ENCODE results near the gene TXNDC9.

- TF ChIP-seq, protein P1, sequence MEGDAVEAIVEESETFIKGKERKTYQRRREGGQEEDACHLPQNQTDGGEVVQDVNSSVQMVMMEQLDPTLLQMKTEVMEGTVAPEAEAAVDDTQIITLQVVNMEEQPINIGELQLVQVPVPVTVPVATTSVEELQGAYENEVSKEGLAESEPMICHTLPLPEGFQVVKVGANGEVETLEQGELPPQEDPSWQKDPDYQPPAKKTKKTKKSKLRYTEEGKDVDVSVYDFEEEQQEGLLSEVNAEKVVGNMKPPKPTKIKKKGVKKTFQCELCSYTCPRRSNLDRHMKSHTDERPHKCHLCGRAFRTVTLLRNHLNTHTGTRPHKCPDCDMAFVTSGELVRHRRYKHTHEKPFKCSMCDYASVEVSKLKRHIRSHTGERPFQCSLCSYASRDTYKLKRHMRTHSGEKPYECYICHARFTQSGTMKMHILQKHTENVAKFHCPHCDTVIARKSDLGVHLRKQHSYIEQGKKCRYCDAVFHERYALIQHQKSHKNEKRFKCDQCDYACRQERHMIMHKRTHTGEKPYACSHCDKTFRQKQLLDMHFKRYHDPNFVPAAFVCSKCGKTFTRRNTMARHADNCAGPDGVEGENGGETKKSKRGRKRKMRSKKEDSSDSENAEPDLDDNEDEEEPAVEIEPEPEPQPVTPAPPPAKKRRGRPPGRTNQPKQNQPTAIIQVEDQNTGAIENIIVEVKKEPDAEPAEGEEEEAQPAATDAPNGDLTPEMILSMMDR (IDR thresholded peaks at IDR 0.05), result no peak
- TF ChIP-seq ZFX (IDR thresholded peaks at IDR 0.05; ENCODE audit: borderline replicate concordance), result no peak
These were observed 20.7 kb upstream of the TXNDC9 start for GRCh38 chr2:99356853-99357252.
